Skeletal muscle satellite cell (primary cell): Measurements from ENCODE around the gene NEK10.

ENCODE experiments used
- H3K27me3 ChIP-seq: 2 replicates; pipeline ENCODE4 v1.7.0; 2013; ENCODE audit warnings: low read length; ENCODE audit not compliant: control insufficient read depth, insufficient read depth
- H3K36me3 ChIP-seq: 2 replicates; pipeline ENCODE4 v1.7.0; 2013; ENCODE audit warnings: mild to moderate bottlenecking, control low read depth, low read length; ENCODE audit not compliant: insufficient read depth
- H3K4me1 ChIP-seq: 2 replicates; pipeline ENCODE4 v1.7.0; 2013; ENCODE audit warnings: low read length; ENCODE audit not compliant: control insufficient read depth, insufficient read depth
- H3K4me2 ChIP-seq: 2 replicates; pipeline ENCODE4 v1.7.0; 2013; ENCODE audit warnings: mild to moderate bottlenecking, low read length
- H3K4me3 ChIP-seq: 2 replicates; pipeline ENCODE4 v1.7.0; 2013; ENCODE audit warnings: low read length
- H3K9ac ChIP-seq: 2 replicates; pipeline ENCODE4 v1.7.0; 2013; ENCODE audit warnings: mild to moderate bottlenecking, low read depth, low read length, moderate library complexity
- H3K9me3 ChIP-seq: replicated peaks from 2 replicates; pipeline ENCODE4 v1.7.0; 2013; ENCODE audit warnings: mild to moderate bottlenecking, control low read depth, low read length

Gene NEK10

GRCh38 chr3:27376109-27376772 is 7.1 kb upstream of the NEK10 start:
- H3K4me3 ChIP-seq, result no peak overlapping the region
- H3K4me2 ChIP-seq, result no peak overlapping the region
- peaks cover 53% of the 10 kb centered on the region for H3K36me3 ChIP-seq
- H3K4me1 ChIP-seq, result no peaks in the 10 kb centered on the region
- H3K9ac ChIP-seq, result no peak overlapping the region
- H3K27me3 ChIP-seq, result no peaks in the 10 kb centered on the region
- no peaks in the 10 kb centered on the region for H3K9me3 ChIP-seq

DNA sequence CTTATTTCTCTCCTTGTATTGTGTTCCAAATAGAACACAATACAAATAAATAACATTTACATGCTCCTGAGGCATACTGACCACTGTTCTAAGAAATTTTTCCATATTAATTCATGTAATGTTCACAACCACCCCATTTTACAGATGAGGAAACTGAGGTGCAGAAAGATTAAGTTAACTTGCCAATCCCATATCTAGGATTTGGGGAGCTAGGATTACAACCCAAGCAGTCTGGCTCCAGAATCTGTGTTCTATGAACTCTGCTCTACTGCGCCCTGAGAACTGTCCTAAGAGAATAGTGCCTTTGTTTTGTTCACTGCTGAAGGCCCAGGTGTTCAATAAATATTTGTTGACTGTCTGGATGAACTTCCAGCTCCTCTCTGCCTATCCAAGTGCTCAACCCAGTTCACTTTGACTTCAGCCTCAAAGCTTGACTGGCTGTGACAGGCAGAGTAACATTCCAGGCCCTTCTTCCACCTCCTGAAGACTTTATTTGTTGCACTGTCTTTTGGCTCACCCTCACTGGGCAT is 3.1 kb downstream of the NEK10 start:
- Histone ChIP-seq H3K4me2 (no peak overlapping the region), H3K9me3 (no peaks in the 10 kb centered on the region), H3K4me3 (no peak overlapping the region), H3K9ac (no peak overlapping the region), H3K4me1 (peaks cover under 1% of the 10 kb centered on the region), H3K27me3 (no peaks in the 10 kb centered on the region), H3K36me3 (peaks cover 28% of the 10 kb centered on the region)

DNA sequence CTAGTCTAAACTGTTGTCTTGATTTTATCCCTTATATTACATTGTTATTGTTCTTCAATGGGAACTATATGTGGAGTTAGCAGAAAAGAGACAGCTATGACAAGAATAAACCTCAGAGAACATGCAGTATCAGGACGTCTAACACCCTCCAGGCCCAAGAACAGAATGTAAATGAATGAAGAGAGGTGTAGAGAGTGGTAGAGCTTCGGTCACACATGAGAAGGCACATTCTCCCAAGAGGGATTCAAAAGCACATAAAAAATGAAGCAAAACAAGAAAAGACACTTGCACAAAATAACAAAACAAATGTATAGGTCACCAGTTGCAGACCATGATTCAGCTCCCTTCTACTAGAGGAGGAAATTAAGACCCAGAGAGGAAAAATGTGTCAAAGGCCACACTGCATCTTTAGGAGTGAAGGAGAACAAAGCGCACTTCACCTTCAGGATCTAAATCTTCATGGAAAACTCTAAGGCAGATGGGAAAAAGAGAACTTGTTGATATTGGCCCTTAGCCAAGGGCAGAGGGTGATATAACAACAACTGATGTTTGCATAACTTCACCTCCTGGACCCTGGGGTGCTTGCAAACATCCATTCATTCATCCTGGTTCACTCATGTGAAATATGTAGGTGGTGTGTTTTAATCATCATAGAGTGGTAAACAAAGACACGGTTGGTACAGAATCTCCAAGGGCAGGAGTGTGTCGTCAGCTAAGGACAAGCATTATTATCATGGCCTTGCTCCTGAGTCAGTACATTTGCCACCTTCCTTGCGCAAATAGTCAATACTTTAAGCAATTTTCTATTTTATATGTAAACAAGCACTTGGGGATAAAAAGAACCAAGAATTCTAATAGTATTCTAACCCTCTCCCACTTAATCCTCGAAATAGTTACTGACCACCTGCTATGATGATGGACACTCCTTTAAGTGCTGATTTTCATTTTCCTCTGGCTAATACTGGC is 8.8 kb downstream of the NEK10 start:
- H3K9ac ChIP-seq, result no peak overlapping the region
- no peaks in the 10 kb centered on the region for H3K27me3 ChIP-seq
- no peak overlapping the region for H3K4me3 ChIP-seq
- H3K36me3 ChIP-seq, result no peaks in the 10 kb centered on the region
- no peak overlapping the region for H3K4me2 ChIP-seq
- peaks cover 17% of the 10 kb centered on the region for H3K4me1 ChIP-seq
- no peaks in the 10 kb centered on the region for H3K9me3 ChIP-seq

DNA sequence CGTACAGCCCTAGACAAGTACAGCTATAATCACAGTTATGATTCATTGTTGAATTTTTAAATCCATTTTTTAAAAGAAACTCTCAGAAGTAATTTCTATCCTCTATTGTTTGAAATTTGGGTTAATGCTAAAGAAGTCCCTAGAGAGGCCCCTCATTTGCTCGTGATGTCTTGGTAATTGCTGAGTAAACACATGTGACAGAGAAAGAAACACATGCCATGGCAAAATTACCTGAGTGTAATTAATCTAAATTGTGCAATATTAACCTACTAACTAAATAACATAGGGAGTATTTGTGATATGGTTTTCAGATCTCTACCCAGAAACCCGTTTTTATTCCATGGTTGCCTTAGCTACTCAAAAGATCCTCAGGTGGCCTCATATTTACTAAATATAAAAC is 10.8 kb downstream of the NEK10 start:
- Histone ChIP-seq H3K9me3 (no peaks in the 10 kb centered on the region), H3K36me3 (no peaks in the 10 kb centered on the region), H3K4me2 (no peak overlapping the region), H3K27me3 (no peaks in the 10 kb centered on the region), H3K9ac (no peak overlapping the region), H3K4me1 (peaks cover 20% of the 10 kb centered on the region), H3K4me3 (no peak overlapping the region)

DNA sequence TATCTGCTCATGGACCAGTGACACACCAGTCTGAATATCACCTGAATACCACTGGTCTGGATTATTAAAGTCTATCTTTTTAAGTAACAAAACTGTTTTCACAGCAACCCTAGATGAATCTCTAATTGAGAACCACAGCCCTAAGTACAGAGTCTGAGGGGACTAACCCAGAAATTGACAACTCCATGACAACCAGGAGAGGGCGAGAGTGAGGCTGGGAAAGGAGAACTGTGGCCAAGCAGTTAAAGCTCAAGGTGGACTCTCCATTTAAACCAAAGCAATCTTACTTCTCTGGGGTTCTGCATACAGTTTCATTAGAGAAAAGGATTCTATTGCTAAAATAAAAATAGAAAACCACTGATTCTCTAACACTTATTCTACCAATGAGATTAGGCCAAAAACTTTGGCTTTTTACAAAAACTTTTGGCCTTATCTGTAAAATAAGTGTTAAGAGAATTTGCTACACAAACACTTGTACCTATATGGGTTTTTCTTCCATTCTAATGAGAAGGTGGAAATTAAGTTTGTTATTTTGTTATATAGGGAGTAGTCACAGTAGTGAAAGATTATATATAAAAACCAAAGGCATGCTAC is 11.4 kb downstream of the NEK10 start:
- Histone ChIP-seq H3K9ac (no peak overlapping the region), H3K4me2 (no peak overlapping the region), H3K4me3 (no peak overlapping the region), H3K27me3 (no peaks in the 10 kb centered on the region), H3K36me3 (no peaks in the 10 kb centered on the region), H3K4me1 (peaks cover 20% of the 10 kb centered on the region), H3K9me3 (no peaks in the 10 kb centered on the region)

DNA sequence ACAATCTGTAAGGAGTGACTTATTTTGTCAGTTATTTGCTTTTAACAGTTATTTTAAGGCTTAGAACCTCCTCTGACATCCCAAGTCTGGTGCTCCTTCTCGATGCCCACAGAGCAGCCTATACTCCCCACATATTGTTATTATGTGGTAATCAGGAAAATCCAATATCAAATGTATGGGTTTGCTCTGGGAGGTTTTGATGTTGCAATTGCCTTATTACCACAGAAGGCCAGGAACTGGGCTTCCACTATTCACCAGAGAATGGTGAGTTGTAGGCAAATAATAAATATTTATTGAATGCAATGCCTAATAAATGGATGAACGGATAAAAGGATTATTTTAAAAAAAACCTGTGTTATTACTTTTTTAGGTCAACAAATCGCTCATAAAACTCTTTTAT is 12.2 kb downstream of the NEK10 start:
- Histone ChIP-seq H3K9me3 (no peaks in the 10 kb centered on the region), H3K4me2 (no peak overlapping the region), H3K36me3 (no peaks in the 10 kb centered on the region), H3K4me1 (peaks cover 20% of the 10 kb centered on the region), H3K9ac (no peak overlapping the region), H3K4me3 (no peak overlapping the region), H3K27me3 (no peaks in the 10 kb centered on the region)

GRCh38 chr3:27354588-27355203 is 14.5 kb downstream of the NEK10 start:
- no peaks in the 10 kb centered on the region for H3K27me3 ChIP-seq
- no peak overlapping the region for H3K9ac ChIP-seq
- H3K4me2 ChIP-seq, result no peak overlapping the region
- H3K36me3 ChIP-seq, result peaks cover 4% of the 10 kb centered on the region
- H3K9me3 ChIP-seq, result no peaks in the 10 kb centered on the region
- no peak overlapping the region for H3K4me3 ChIP-seq
- peaks cover 8% of the 10 kb centered on the region for H3K4me1 ChIP-seq

DNA sequence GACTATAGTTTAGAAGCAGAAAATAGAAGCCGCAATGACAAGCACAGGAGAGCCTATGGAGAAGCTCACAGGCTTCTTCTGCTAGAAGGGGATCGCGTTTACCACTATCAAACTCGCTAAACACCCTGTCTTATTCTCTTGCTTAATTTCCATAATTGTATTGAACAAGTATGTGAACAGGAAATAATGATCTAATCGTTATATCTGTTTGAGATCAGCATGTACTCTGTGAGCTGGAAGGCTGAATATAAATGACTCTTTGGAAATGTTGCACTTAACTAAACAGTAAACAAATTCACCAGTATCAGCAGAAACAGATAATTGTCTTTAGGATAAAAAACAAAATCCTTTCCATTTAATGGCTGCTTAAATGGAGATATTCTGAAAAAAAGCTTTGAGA is 15.0 kb downstream of the NEK10 start:
- Histone ChIP-seq H3K4me1 (peaks cover 4% of the 10 kb centered on the region), H3K4me3 (no peak overlapping the region), H3K27me3 (no peaks in the 10 kb centered on the region), H3K36me3 (peaks cover 4% of the 10 kb centered on the region), H3K9ac (no peak overlapping the region), H3K9me3 (no peaks in the 10 kb centered on the region), H3K4me2 (no peak overlapping the region)

GRCh38 chr3:27353221-27353620 is 16.0 kb downstream of the NEK10 start:
- Histone ChIP-seq H3K4me3 (no peak overlapping the region), H3K36me3 (peaks cover 9% of the 10 kb centered on the region), H3K9me3 (no peaks in the 10 kb centered on the region), H3K9ac (no peak overlapping the region), H3K4me2 (no peak overlapping the region), H3K4me1 (peaks cover 3% of the 10 kb centered on the region), H3K27me3 (no peaks in the 10 kb centered on the region)

DNA sequence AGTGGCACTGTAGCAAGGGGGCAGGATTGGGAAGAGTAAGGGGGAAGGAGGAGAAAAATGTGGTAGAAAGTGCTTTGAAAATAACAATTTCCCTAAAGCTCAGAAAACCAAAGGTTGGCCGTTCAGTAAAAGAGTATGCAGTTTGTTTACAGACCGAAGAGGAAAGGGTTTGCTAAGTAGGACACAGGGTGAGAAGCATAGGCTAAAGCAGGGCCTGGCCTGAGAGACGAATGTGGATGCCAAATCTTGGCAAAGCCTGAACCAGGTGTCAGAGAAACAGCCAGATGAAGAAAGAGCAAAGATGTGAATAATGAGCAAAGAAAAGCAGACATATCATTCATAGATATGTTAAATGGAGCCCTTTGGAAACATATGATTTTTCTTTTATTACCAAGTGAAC is 17.1 kb downstream of the NEK10 start:
- Histone ChIP-seq H3K4me1 (peaks cover 3% of the 10 kb centered on the region), H3K9me3 (no peaks in the 10 kb centered on the region), H3K9ac (no peak overlapping the region), H3K27me3 (no peaks in the 10 kb centered on the region), H3K36me3 (peaks cover 11% of the 10 kb centered on the region), H3K4me3 (no peak overlapping the region), H3K4me2 (no peak overlapping the region)

DNA sequence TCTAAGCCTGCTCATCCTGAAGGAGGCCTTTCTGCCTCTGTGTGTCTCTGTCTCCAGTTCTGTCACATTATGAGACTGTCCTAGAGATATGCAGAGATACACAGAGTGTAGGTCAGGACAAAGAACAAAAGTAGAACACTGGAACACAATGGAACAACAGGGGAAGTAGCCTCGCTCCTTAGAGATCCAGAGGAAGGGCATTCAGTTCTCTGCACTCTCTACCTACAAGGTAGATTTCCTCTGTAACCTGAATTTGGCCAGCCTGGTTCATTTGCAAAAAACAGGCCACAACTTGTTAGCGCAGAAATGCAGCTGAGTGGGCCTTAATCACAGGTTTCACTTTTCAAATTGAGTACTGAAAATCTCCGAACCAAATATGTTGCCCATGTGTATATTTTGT is 19.4 kb downstream of the NEK10 start:
- Histone ChIP-seq H3K9me3 (no peaks in the 10 kb centered on the region), H3K4me2 (no peak overlapping the region), H3K9ac (no peak overlapping the region), H3K4me3 (no peak overlapping the region), H3K36me3 (peaks cover 15% of the 10 kb centered on the region), H3K27me3 (no peaks in the 10 kb centered on the region), H3K4me1 (no peaks in the 10 kb centered on the region)
